Neural progenitor cell (in vitro differentiated cells): ENCODE measurements around the gene DDX10. TPM values are rescaled to one million over a fixed set of nuclear protein-coding genes. Genes with fewer than 3 reads are reported as not detected.

ENCODE experiments used
- DNase-seq: peaks from one replicate; pipeline ENCODE4 v3.0.0-alpha.2; 2016; ENCODE audit warnings: low spot score
- H2AFZ ChIP-seq: fragments of 200-600 bp; sonication (generic); replicated peaks from 2 replicates; pipeline ENCODE4 v1.6.1; 2016; ENCODE audit warnings: antibody characterized with exemption
- H3F3A ChIP-seq: fragments of 200-600 bp; sonication (generic); 2 replicates; pipeline ENCODE4 v1.6.1; 2016; ENCODE audit warnings: antibody characterized with exemption, low read depth
- H3K27ac ChIP-seq: fragments of 200-600 bp; sonication (generic); 2 replicates; pipeline ENCODE4 v1.5.1; 2016; ENCODE audit warnings: mild to moderate bottlenecking
- H3K27me3 ChIP-seq: fragments of 200-600 bp; sonication (generic); 2 replicates; pipeline ENCODE4 v1.6.1; 2016; ENCODE audit warnings: mild to moderate bottlenecking, moderate library complexity
- H3K36me3 ChIP-seq: fragments of 200-600 bp; sonication (generic); 2 replicates; pipeline ENCODE4 v1.5.1; 2016
- H3K4me1 ChIP-seq: fragments of 200-600 bp; sonication (generic); 2 replicates; pipeline ENCODE4 v1.6.1; 2016; ENCODE audit warnings: mixed run types
- H3K4me2 ChIP-seq: fragments of 200-600 bp; sonication (generic); 2 replicates; pipeline ENCODE4 v1.6.1; 2016
- H3K4me3 ChIP-seq: fragments of 200-600 bp; sonication (generic); 2 replicates; pipeline ENCODE4 v1.5.1; 2016
- H3K79me2 ChIP-seq: fragments of 200-600 bp; sonication (generic); 2 replicates; pipeline ENCODE4 v1.6.1; 2016; ENCODE audit warnings: low read depth
- H3K9ac ChIP-seq: fragments of 200-600 bp; sonication (generic); 2 replicates; pipeline ENCODE4 v1.6.1; 2016
- H3K9me3 ChIP-seq: fragments of 200-600 bp; sonication (generic); 2 replicates; pipeline ENCODE4 v1.5.1; 2016; ENCODE audit warnings: low read depth
- H4K20me1 ChIP-seq: fragments of 200-600 bp; sonication (generic); 2 replicates; pipeline ENCODE4 v1.6.1; 2016; ENCODE audit warnings: low read depth
- H3K27ac Mint-ChIP-seq: 3 replicates; pipeline ENCODE4 v1.8.0; 2021; ENCODE audit warnings: mixed read lengths
- H3K27me3 Mint-ChIP-seq: 2 replicates; pipeline ENCODE4 v1.8.0; 2022; ENCODE audit warnings: low read depth, mild to moderate bottlenecking, inconsistent platforms, moderate library complexity, mixed read lengths; ENCODE audit not compliant: insufficient read depth
- H3K36me3 Mint-ChIP-seq: 3 replicates; pipeline ENCODE4 v1.8.0; 2021; ENCODE audit warnings: mixed read lengths
- H3K4me1 Mint-ChIP-seq: 3 replicates; pipeline ENCODE4 v1.8.0; 2021; ENCODE audit warnings: mixed read lengths
- H3K4me3 Mint-ChIP-seq: 3 replicates; pipeline ENCODE4 v1.8.0; 2021; ENCODE audit warnings: mild to moderate bottlenecking, moderate library complexity, mixed read lengths
- H3K9me3 Mint-ChIP-seq: 3 replicates; pipeline ENCODE4 v1.8.0; 2020; ENCODE audit warnings: mixed read lengths
- CTCF ChIP-seq: fragments of 200-600 bp; sonication (generic); IDR thresholded peaks from 2 replicates; pipeline ENCODE4 v1.5.1; 2017; ENCODE audit warnings: antibody characterized with exemption, mild to moderate bottlenecking
- EZH2 ChIP-seq: fragments of 200-600 bp; sonication (generic); IDR thresholded peaks from 2 replicates; pipeline ENCODE4 v1.6.1; 2017; ENCODE audit warnings: antibody characterized with exemption, mild to moderate bottlenecking, moderate library complexity
- EZH2phosphoT487 ChIP-seq: fragments of 200-600 bp; sonication (generic); IDR thresholded peaks from 2 replicates; pipeline ENCODE4 v1.6.1; 2017; ENCODE audit warnings: antibody characterized with exemption
- total RNA-seq: library from RNA; depleted of rRNA; stranded (reverse); fragments of >200 nt; gene quantifications from 2 replicates; pipeline ENCODE4 v1.2.3, GENCODE V29; 2015; ENCODE audit warnings: low replicate concordance

Gene DDX10
- total RNA-seq, 1 donor from 2014 or later, result 34.1 TPM

DNA sequence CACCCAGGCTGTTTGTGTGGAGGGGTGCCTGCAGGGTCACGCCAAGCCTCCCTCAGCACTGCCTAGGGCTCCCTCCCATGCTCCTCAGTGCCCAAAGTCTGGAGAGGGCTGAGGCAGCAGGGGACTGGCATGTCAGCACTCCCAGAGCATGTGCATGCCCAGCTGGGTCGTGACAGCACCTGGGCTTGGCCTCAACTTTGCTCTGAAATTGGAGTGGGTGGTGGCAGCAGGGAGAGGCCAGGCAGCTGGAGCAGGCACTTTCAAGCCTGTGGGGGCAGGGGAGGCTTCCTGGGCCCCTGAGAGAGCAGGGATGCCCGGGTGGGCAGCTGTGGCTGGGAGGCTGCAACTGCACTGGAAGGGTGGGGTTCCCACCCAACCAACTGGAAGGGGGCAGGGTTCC is 35.6 kb upstream of the DDX10 start:
- Histone ChIP-seq H3K27ac (no peak overlapping the region), H3K9ac (no peak overlapping the region), H4K20me1 (no peaks in the 10 kb centered on the region), H3K4me2 (no peak overlapping the region), H3K4me1 (peaks cover 4% of the 10 kb centered on the region), H3K27me3 (no peaks in the 10 kb centered on the region), H3K4me3 (no peak overlapping the region), H3F3A (no peaks in the 10 kb centered on the region), H3K79me2 (no peaks in the 10 kb centered on the region), H3K36me3 (no peaks in the 10 kb centered on the region), H2AFZ (no peak overlapping the region), H3K9me3 (no peaks in the 10 kb centered on the region)
- no peak for DNase-seq
- peaks cover 1% of the 10 kb centered on the region for H3K36me3 Mint-ChIP-seq
- H3K9me3 Mint-ChIP-seq, result peaks cover 11% of the 10 kb centered on the region
- TF ChIP-seq EZH2, result no peak
- no peak for TF ChIP-seq EZH2phosphoT487
- TF ChIP-seq CTCF, result no peak
- no peak overlapping the region for H3K4me3 Mint-ChIP-seq
- no peak overlapping the region for H3K27ac Mint-ChIP-seq
- H3K4me1 Mint-ChIP-seq, result peaks cover 11% of the 10 kb centered on the region
- peaks cover 5% of the 10 kb centered on the region for H3K27me3 Mint-ChIP-seq

DNA sequence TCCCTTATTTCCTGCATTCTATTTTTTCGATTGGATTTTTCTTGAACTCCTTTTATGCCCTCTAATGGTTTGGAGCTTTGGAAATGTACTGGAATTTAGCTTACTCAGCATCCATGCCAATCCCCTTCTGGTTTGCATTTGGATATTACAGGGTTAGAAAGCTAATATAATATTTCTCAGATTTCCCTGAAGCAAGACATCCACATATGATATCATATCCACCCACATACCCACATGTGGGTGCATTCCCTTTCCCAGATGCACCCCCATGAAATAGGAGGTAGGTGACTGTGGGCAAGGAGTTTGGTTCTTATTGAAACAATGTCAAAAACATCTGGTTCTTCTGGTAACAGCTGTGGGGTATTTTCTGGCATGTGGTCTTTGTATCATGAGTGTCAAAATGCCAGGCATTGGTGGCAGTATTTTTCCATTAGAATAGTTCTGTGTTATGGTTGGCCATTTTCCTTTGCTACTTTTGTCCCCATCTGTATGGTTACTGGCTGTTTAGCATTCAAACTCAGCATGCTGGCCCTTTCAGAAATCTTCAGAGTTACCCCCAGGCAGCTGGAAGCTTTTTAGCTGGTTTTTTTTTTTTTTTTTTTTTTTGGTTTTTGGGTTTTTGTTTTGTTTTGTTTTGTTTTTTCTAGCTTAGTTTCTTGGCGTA is 32.7 kb upstream of the DDX10 start:
- H3F3A ChIP-seq, result no peaks in the 10 kb centered on the region
- H3K27ac ChIP-seq, result no peak overlapping the region
- no peak overlapping the region for H3K4me2 ChIP-seq
- no peaks in the 10 kb centered on the region for H4K20me1 ChIP-seq
- no peaks in the 10 kb centered on the region for H3K27me3 ChIP-seq
- no peak overlapping the region for H2AFZ ChIP-seq
- Mint-ChIP-seq H3K4me1 (peaks cover 11% of the 10 kb centered on the region), H3K27me3 (peaks cover 3% of the 10 kb centered on the region), H3K36me3 (no peaks in the 10 kb centered on the region), H3K4me3 (no peak overlapping the region), H3K9me3 (peaks cover 11% of the 10 kb centered on the region), H3K27ac (no peak overlapping the region)
- peaks cover 4% of the 10 kb centered on the region for H3K4me1 ChIP-seq
- H3K9me3 ChIP-seq, result no peaks in the 10 kb centered on the region
- H3K4me3 ChIP-seq, result no peak overlapping the region
- no peak overlapping the region for H3K9ac ChIP-seq
- no peaks in the 10 kb centered on the region for H3K79me2 ChIP-seq
- TF ChIP-seq EZH2 (no peak), EZH2phosphoT487 (no peak), CTCF (no peak)
- no peak for DNase-seq
- H3K36me3 ChIP-seq, result no peaks in the 10 kb centered on the region

- Mint-ChIP-seq H3K9me3 (peaks cover 3% of the 10 kb centered on the region), H3K27ac (no peak overlapping the region), H3K36me3 (no peaks in the 10 kb centered on the region), H3K4me1 (peaks cover 11% of the 10 kb centered on the region), H3K4me3 (no peak overlapping the region), H3K27me3 (no peaks in the 10 kb centered on the region)
- TF ChIP-seq CTCF (no peak), EZH2phosphoT487 (no peak), EZH2 (no peak)
- Histone ChIP-seq H3K27ac (no peak overlapping the region), H3K36me3 (no peaks in the 10 kb centered on the region), H3K9me3 (no peaks in the 10 kb centered on the region), H3K9ac (no peak overlapping the region), H3K4me1 (peaks cover 4% of the 10 kb centered on the region), H3K4me2 (no peak overlapping the region), H4K20me1 (no peaks in the 10 kb centered on the region), H3K27me3 (no peaks in the 10 kb centered on the region), H3K79me2 (no peaks in the 10 kb centered on the region), H2AFZ (no peak overlapping the region), H3K4me3 (no peak overlapping the region), H3F3A (no peaks in the 10 kb centered on the region)
- DNase-seq, result no peak
Measured at GRCh38 chr11:108635106-108635505, 29.8 kb upstream of the DDX10 start.
